GM13976 (cell line): ENCODE data around the gene ANO1.

Source experiments
- DNase-seq: peaks from one replicate; pipeline ENCODE4 v3.0.0; 2012; ENCODE audit warnings: low spot score
- in situ Hi-C: fragments of 300-500 bp; cut with MboI; formaldehyde crosslinking; loops from one replicate; pipeline ENCODE4 v1.12.0; 2022; ENCODE audit warnings: low sequenced_read_pairs, mixed read lengths, inconsistent platforms; ENCODE audit not compliant: unreplicated experiment
- TF ChIP-seq, protein P1 (sequence below): IDR thresholded peaks from 2 replicates; pipeline ENCODE4 v1.5.1; 2012; ENCODE audit warnings: borderline replicate concordance, mild to moderate bottlenecking; ENCODE audit not compliant: insufficient read depth; ENCODE audit errors: extremely low read depth, missing control alignments, control extremely low read depth

ANO1 gene

DNA sequence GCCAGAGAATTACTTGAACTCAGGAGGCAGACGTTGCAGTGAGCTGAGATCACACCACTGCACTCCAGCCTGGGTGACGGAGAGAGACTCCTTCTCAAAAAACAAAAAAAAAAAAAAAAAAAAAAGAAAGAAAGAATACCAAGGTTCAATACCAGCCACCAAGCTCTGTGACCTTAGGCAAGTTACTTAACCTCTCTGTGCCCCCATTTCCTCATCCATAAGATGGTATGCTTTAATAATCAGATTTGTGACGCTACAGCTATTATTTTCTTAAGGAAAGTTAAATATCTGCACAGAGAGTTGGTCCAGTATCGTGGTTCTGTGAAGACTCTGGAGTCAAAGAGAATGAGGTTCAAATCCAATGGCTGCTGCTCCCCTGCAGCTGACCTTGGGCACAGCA, 67.7 kb downstream of the ANO1 start:
- TF ChIP-seq, protein P1, sequence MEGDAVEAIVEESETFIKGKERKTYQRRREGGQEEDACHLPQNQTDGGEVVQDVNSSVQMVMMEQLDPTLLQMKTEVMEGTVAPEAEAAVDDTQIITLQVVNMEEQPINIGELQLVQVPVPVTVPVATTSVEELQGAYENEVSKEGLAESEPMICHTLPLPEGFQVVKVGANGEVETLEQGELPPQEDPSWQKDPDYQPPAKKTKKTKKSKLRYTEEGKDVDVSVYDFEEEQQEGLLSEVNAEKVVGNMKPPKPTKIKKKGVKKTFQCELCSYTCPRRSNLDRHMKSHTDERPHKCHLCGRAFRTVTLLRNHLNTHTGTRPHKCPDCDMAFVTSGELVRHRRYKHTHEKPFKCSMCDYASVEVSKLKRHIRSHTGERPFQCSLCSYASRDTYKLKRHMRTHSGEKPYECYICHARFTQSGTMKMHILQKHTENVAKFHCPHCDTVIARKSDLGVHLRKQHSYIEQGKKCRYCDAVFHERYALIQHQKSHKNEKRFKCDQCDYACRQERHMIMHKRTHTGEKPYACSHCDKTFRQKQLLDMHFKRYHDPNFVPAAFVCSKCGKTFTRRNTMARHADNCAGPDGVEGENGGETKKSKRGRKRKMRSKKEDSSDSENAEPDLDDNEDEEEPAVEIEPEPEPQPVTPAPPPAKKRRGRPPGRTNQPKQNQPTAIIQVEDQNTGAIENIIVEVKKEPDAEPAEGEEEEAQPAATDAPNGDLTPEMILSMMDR: no peak
- in situ Hi-C loops: no loop called here
- no peak for DNase-seq

DNA sequence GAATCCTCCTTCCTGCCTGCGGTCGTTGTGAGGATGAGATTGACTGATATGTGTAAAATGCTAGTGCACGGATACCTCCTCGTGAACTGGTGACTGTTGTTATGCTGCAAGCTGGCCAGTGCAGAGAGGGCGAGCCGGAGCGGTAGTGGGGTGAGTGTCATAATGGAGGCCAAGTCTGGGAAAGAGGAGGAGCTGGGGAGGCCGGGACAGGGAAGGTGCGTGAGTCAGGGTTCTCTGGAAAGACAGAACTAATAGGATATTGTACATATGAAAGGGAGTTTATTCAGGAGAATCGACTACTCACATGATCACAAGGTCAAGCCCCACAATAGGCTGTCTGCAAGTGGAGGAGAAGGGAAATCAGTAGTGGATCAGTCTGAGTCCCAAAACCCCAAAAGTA, 68.2 kb downstream of the ANO1 start:
- in situ Hi-C loops: no loop called here
- no peak for DNase-seq
- TF ChIP-seq, protein P1: no peak

DNA sequence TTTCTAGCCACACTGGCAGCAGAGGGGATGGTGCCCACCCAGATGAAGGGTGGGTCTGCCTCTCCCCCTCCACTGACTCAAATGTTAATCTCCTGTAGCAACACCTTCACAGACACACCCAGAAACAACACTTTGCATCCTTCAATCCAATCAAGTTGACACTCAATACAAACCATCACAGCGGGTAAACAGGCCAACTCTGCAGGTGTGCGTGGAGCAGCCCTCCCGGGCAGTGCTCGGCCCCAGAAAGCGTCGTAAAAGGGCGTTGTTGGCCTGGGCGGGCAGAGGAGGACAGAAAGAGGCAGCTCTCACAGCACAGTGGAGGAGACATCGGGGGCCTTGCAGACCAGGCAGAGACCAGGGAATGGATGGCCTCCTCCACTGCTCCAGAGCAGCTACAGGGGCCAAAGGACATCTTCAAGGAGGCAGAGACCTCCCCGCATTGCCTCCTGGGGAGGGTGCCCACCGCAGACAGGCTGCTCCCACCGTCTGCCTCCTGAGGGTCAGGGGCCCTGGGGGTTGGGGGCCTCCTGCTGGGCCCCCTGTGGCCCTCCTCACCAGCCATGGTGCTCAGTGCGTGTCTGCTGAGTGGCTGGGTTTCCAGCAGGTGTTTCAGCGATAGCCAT, 68.9 kb downstream of the ANO1 start:
- TF ChIP-seq, protein P1: no peak
- in situ Hi-C loops: no loop called here
- DNase-seq: no peak

DNA sequence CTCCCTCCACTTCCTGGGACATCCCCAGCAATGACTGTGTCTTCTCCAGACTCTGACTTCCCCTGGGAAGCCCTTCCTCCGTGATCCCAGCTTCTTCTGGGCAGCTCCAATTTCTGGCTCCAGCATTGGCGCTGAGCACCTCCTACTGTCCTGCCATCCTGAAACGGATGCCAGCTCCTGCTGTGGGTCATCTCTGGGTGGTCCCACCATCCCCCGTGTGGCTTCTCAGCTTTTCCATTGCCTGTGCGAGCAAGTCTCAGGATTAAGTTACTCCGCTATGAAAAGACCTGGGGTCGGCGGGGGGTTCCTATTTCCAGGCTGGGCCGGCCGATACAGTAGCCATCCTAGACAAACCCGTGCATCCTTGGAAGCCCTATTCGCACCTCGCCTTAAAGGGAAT, 69.6 kb downstream of the ANO1 start:
- TF ChIP-seq, protein P1: no peak
- in situ Hi-C loops: no loop called here
- no peak for DNase-seq

DNA sequence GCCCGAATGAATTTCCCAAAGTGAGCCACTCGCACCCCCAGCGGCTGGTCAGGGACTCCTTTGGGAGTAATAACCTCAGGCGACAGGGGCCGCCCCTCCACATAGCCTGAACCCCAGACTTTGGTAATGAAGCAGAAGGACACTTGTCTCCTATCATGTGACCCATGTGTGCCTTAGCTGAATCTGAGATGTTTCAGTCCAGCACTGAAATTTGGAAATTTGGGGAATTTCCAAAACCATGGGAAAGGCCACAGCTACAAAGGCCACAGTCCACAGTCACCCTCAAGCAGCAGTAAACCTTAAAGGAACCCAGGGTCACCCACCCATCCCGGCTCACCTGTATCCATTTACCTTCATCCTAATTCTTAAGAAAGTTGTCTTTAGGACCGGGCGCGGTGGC, 73.6 kb downstream of the ANO1 start:
- in situ Hi-C loops: no loop called here
- TF ChIP-seq, protein P1: no peak
- DNase-seq: no peak

DNA sequence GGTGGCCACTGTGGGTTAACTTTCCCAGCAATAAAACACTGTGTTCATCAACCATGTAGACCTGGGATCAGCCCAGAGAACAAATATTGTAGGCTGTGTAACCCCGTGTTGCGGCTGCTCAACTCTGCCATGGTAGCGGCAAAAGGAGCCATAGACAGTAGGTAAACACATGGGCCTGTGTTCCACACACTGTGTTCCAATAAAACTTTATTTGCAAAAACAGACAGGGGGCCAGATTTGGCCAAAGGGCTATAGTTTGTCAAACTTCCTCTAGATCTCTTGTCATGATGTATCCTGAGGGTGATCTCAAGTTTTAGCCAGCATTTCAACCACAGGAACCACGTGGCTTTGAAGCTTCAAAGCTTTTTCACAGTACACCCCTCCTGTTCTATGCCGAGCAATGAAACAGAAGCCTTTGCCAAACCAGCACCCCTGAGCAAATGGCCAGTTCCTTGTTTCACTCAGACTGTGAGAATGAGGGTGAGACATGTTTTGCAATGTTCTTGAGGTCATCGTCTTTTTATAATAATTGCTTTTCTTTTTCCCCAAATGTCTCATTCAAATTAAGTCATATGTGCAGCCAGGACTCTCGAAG, 75.1 kb downstream of the ANO1 start:
- TF ChIP-seq, protein P1: no peak
- in situ Hi-C loops: no loop called here
- no peak for DNase-seq
